Lower leg skin (tissue), 3 donors: ENCODE results near the gene ERCC4.

Experiments
- CTCF ChIP-seq, 3 donors: fragments of 450-650 bp; IDR thresholded peaks; one replicate each; pipeline ENCODE4 v1.5.1; 2016; ENCODE audit warnings: antibody characterized with exemption in 3 of 3, mild to moderate bottlenecking in 3 of 3, moderate library complexity in 2 of 3
- POLR2A ChIP-seq, 2 donors: fragments of 450-650 bp; IDR thresholded peaks; one replicate each; pipeline ENCODE4 v1.6.1; 2016 to 2017; ENCODE audit warnings: antibody characterized with exemption in 2 of 2, mild to moderate bottlenecking in 1 of 2, moderate library complexity in 1 of 2

GRCh38 chr16:13948086-13948485 lies 28.1 kb downstream of the ERCC4 start:
- TF ChIP-seq POLR2A (IDR thresholded peaks at IDR 0.05) (no peak), CTCF (IDR thresholded peaks at IDR 0.05) (no peak)
